LNCAP (cell line): ENCODE results near the gene SMYD4.

Experiments
- CTCF ChIP-seq: fragments of 450-650 bp; IDR thresholded peaks from 2 replicates; pipeline ENCODE4 v1.5.1; 2017; ENCODE audit warnings: mild to moderate bottlenecking

The SMYD4 gene

GRCh38 chr17:1820528-1821252 is 9.0 kb downstream of the SMYD4 start:
- no peak for TF ChIP-seq CTCF

GRCh38 chr17:1813088-1813487 is 16.6 kb downstream of the SMYD4 start:
- TF ChIP-seq CTCF: no peak

- no peak for TF ChIP-seq CTCF
Observed at GRCh38 chr17:1810450-1811103, 19.1 kb downstream of the SMYD4 start.

- no peak for TF ChIP-seq CTCF
Observed at GRCh38 chr17:1808644-1809043, 21.1 kb downstream of the SMYD4 start.

GRCh38 chr17:1807890-1808289 is 21.8 kb downstream of the SMYD4 start:
- TF ChIP-seq CTCF: no peak

- TF ChIP-seq CTCF: no peak
Observed at GRCh38 chr17:1803280-1803679, 26.4 kb downstream of the SMYD4 start.

GRCh38 chr17:1802429-1802828 is 27.3 kb downstream of the SMYD4 start:
- no peak for TF ChIP-seq CTCF
